Measurements from ENCODE around the gene ATN1.
"Not testable (repeated sequence)": the region's sequence is repeated elsewhere in the genome, so short reads cannot be mapped to it uniquely, and the experiment has no call there.

The ATN1 gene

GRCh38 chr12:6927379-6928021 lies at the start of gene ATN1:
Gene ATN1, plus strand, starts transcription at chr12:6927959. Its CDS starts 6,043 bp downstream, at chr12:6934002.
- DNase-seq: peak; percentile 77

- not testable (repeated sequence) for DNase-seq
These were observed 47.9 kb upstream of the ATN1 start for GRCh38 chr12:6879824-6880223.

GRCh38 chr12:6883252-6883651 lies 44.5 kb upstream of the ATN1 start:
- no peak for DNase-seq

GRCh38 chr12:6883683-6884082 lies 44.1 kb upstream of the ATN1 start:
- no peak for DNase-seq

GRCh38 chr12:6884539-6884938 lies 43.2 kb upstream of the ATN1 start:
- DNase-seq: no peak

- not testable (repeated sequence) for DNase-seq
These were observed 41.4 kb upstream of the ATN1 start for GRCh38 chr12:6886206-6886999.

- DNase-seq: no peak
These were observed 40.3 kb upstream of the ATN1 start for GRCh38 chr12:6887460-6887859.

GRCh38 chr12:6888360-6888759 lies 39.4 kb upstream of the ATN1 start:
- DNase-seq: no peak

GRCh38 chr12:6888794-6889193 lies 39.0 kb upstream of the ATN1 start:
- not testable (repeated sequence) for DNase-seq

- DNase-seq: not testable (repeated sequence)
These were observed 37.8 kb upstream of the ATN1 start for GRCh38 chr12:6889775-6890573.

GRCh38 chr12:6890789-6891645 lies 36.7 kb upstream of the ATN1 start:
- peak; percentile 96 for DNase-seq

GRCh38 chr12:6891646-6892001 lies 36.1 kb upstream of the ATN1 start:
- no peak for DNase-seq

- not testable (repeated sequence) for DNase-seq
These were observed 35.1 kb upstream of the ATN1 start for GRCh38 chr12:6892683-6893082.

GRCh38 chr12:6894321-6894720 lies 33.4 kb upstream of the ATN1 start:
- no peak for DNase-seq

GRCh38 chr12:6896846-6897435 lies 30.8 kb upstream of the ATN1 start:
- no peak for DNase-seq

GRCh38 chr12:6899427-6899826 lies 28.3 kb upstream of the ATN1 start:
- no peak for DNase-seq

GRCh38 chr12:6899837-6900519 lies 27.8 kb upstream of the ATN1 start:
- peak; percentile 42 for DNase-seq

GRCh38 chr12:6902448-6902847 lies 25.3 kb upstream of the ATN1 start:
- DNase-seq: no peak

- no peak for DNase-seq
These were observed 24.0 kb upstream of the ATN1 start for GRCh38 chr12:6903722-6904121.

GRCh38 chr12:6904280-6905276 lies 23.2 kb upstream of the ATN1 start, which contains the start of gene LRRC23:
Gene LRRC23, plus strand, starts transcription at chr12:6904822. Its CDS starts 812 bp downstream, at chr12:6905634.
- DNase-seq: peak; percentile 90

Data from HCEC 1CT (cell line).